ENCODE measurements around the gene IDH3B. TPM values are rescaled to one million over a fixed set of nuclear protein-coding genes. Genes with fewer than 3 reads are reported as not detected.

IDH3B gene
- polyA plus RNA-seq, 10 donors = 88.5 to 104 (median 96.1) TPM

DNA sequence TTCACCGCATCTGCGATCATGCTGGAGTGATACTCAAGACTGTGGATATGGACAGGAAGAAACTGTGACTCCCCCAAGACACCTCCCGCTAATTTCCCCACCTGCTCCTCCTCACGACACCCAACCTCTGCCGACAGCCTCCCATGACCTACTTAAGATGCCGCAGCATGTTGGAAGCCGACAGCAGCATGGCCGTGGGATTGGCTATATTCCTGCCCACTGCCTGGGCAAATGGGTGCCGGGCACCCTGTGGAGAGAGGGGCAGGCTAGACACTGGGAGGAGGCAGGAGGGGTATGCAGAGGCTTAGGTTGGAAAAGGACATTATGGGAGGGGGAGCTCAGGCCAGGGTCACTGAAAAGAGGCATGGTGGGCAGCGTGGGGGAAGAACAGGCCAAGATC is 4.5 kb downstream of the IDH3B start:
- DNase-seq = no peak

DNA sequence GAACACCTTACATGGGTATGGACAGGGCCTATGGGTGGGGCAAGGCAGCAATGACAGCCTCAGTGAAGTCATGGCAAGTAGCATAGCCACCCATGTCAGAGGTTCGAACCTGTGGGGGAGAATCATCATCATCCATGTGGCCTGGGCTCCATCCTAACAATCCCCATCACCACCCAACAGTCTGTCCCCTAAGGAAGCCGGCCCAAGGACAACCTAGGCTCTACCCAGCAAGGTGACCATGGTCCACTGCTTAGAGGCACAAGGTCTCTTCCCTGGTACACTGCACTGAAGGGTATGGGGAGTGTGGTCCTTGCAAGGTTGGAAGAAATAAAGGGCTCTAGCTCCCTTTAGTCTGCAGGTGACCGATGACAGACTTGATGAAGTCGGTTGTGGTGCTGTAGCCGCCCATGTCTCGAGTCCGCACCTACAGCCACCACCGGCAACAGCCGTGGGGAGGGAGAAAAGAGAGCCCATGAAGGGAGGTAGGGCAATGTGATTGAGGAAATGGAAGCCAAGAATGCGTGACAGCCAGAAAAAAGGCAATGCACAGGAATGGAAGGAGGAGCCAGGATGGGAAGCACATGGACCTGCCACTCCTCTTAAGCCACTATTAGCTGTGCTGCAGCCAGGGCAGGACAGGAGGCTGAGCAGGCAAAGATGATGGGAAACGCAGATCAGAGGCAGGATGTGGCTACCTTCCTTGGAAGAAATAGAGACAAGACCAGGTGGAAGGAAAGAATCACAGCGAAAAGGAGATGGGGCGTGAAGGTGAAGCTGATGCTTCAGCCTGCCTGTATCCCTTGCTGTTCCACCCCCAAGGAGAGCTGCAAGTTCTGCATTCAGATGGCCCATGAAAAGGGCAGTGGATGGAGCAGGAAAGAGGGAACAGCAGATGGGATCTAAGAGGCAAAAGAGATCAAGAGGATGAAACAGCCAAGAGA is 5.3 kb downstream of the IDH3B start:
- DNase-seq = no peak

GRCh38 chr20:2657674-2658073 is 6.3 kb downstream of the IDH3B start:
- no peak for DNase-seq

- DNase-seq = no peak
Measured at GRCh38 chr20:2657241-2657640, 6.8 kb downstream of the IDH3B start.

DNA sequence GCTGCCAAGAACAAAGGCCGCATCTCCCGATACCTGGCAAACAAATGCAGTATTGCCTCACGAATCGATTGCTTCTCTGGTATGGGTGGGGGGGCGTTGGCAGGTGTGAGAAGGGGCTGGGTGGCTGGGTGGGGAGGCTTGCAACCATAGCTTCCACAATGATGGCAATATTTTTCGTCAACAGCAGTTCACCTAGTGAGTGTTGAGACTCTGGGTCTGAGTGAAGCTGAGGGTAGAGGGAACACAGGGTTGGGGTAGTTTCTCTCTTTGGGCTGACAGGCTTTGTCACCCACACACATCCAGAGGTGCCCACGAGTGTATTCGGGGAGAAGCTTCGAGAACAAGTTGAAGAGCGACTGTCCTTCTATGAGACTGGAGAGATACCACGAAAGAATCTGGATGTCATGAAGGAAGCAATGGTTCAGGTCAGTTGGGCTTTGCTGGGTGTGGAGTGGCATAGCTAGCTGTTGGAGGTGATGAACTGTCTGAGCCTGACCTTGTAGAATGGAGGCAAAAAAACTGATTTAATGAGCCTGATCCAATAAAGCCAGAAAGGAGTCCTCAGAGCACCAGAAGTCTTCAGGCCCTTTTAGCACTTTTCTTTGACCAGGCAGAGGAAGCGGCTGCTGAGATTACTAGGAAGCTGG is 7.4 kb downstream of the IDH3B start:
- no peak for DNase-seq

- no peak for DNase-seq
Measured at GRCh38 chr20:2655331-2656116, 8.5 kb downstream of the IDH3B start.

GRCh38 chr20:2654831-2655230 is 9.2 kb downstream of the IDH3B start:
- no peak for DNase-seq

GRCh38 chr20:2654384-2654822 is 9.6 kb downstream of the IDH3B start:
- DNase-seq = no peak

DNA sequence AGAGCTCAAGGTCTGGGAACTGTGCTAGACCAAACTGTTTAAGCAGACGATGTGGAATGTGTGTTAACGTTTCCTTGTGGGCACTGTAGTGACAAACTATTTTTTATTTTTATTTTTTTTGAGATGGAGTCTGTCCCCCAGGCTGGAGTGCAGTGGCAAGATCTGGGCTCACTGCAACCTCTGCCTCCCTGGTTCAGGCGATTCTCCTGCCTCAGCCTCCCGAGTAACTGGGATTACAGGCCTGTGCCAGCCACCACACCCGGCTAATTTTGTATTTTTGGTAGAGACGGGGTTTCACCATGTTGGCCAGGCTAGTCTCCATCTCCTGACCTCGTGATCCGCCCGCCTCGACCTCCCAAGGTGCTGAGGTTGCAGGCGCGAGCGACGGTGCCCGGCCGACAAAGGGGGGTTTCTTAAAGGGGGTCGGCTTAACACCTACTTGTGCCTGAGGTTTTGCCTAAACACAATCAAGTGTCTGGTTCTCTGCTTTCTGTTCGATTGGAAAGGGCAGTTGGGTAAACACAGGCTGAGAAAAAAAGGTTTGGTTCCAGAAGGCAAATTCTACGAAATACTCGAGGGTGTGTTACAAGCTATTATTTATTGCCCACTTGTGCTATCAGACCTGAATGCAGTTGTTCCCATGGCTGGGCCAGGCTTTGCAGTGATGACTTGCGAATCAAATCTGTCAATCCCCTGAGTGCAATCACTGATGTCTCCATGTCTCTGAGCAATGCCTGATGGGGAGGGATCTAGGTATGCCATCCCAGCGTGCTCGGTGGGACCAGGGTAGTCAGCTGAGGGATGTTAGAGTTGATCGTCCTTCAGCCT is 10.2 kb downstream of the IDH3B start:
- no peak for DNase-seq

GRCh38 chr20:2652724-2653555 is 11.1 kb downstream of the IDH3B start:
- DNase-seq = peak in 1 of 3 donors; percentile 8

GRCh38 chr20:2651772-2652723 is 12.0 kb downstream of the IDH3B start, which contains the start of gene NOP56:
Gene NOP56, plus strand, starts transcription at chr20:2652632. Its CDS starts 29 bp downstream, at chr20:2652661.
- peak; percentile 92 to 98 (median 96) for DNase-seq

DNA sequence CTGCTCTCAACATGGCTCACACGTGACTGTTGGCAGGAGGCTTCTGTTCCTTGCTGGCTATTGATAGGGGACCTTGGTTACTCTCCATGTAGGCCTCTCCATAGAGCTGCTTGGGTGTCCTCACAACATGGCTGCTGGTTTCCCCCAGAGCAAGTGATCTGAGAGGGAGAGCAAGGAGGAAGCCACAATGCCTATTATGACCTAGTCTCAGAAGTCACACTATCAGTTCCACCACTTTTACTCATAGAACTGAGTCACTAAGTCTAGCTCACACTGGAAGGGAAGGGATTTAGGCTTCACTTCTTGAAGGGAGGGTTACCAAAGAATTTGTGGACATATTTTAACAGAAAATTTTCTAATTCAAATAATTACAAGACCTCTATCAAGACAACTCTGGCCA is 20.3 kb downstream of the IDH3B start:
- DNase-seq = no peak

DNA sequence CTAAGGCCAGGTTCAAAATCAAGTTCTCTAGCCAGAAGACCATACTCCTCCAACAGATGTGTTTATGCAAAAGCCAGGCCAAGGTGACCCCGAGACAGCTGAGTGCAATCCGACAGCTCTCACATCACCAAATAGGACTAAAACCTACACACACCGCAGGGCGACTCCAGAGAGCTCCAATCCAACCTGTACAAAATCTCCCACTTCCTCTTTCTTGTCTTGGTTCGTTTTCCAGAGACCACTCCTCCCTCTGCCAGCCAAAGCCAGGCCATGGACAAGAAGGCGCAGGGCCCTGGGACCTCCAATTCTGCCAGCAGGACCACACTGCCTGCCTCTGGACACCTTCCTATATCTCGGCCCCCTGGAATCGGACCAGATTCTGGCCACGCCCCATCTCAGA is 23.1 kb downstream of the IDH3B start:
- DNase-seq = no peak

DNA sequence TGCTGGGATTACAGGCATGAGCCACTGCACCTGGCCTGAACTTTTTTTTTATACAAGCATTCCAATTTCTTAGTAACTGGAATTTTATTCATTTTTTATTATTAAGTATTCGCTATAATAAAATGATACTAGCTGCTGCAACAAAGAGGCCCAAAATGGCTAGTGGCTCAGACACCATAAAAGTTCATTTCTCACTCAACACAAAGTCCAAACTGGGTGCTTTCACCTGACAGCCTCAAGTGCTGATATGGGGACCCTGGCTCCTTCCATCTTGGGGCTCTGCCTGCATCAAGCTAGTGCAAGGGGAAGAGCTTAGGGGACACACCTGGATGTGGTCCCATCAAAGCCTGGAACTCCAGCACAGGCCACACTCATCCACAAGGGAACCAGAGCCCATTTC is 23.8 kb downstream of the IDH3B start:
- no peak for DNase-seq

- no peak for DNase-seq
Measured at GRCh38 chr20:2637246-2637645, 26.8 kb downstream of the IDH3B start.

GRCh38 chr20:2633381-2633780 is 30.6 kb downstream of the IDH3B start:
- DNase-seq = no peak

- no peak for DNase-seq
Measured at GRCh38 chr20:2631228-2631627, 32.8 kb downstream of the IDH3B start.

- peak in 1 of 3 donors; percentile 12 for DNase-seq
Measured at GRCh38 chr20:2626853-2627541, 37.0 kb downstream of the IDH3B start.
